ENCODE data around the gene HOXD1. TPM values are rescaled to one million over a fixed set of nuclear protein-coding genes. Genes with fewer than 3 reads are reported as not detected.

Gene HOXD1
- total RNA-seq, 1 experiment from 2014 or later: not detected

DNA sequence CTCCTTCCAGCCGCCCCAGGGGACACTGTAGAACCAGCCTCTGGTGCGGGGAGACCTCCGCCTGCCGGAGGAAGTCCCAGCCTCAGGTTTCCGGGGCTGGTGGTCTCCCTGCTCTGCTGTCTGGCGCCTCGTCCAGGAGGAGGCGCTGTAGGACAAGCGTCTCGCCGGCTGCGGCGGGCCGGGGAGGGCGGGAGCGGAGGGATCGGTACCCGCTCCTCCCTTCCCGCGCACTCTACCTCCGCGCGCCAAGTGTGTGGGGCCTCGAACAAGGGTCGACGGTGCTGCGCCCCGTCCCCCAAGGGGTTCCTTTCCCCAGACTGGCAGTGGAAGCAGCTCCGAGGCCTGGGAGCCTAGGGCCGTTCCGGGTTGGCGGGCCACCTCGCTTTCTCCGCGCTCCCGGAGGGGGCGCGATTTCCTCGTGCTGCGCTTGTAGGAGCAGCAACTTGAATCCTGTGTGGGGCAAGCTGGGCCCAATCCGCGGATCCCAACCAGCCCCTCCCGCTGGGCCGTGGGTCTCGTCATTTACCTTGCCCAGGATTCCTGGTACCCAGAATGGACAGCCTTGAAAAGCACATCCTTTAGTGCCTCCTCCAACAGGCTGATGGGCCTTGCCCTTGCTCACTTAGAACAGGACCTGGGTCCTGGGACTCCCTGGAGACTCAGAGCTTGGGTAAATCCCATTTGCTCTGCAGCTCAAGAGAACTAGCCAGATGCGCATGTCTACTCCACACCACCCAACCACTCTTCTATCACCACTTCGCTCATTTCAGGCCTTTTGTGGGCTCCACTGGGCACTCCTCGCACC lies 47.8 kb upstream of the HOXD1 start:
- Mint-ChIP-seq H3K27ac (ENCODE audit: low read depth, unreplicated experiment) (no peak overlapping the region), H3K9me3 (ENCODE audit: unreplicated experiment) (no peaks in the 10 kb centered on the region), H3K36me3 (ENCODE audit: insufficient read depth, unreplicated experiment) (no peaks in the 10 kb centered on the region), H3K4me3 (ENCODE audit: unreplicated experiment) (peak overlapping the region; percentile 57), H3K4me1 (ENCODE audit: insufficient read depth, unreplicated experiment) (no peaks in the 10 kb centered on the region), H3K27me3 (ENCODE audit: insufficient read depth, unreplicated experiment) (no peaks in the 10 kb centered on the region)
- CTCF ChIA-PET: interaction anchor here (0.6 to 10.1 kb wide), 86 partner anchors 9 to 1600 kb away, joined by 3 to 190 read pairs (median 4); no protein-coding TSS in a partner anchor
- intact Hi-C loops (cut with micrococcal nuclease): loop anchor here (1.0 to 10.0 kb wide), 4 partner anchors 174 to 498 kb away; no protein-coding TSS in a partner anchor
- TF ChIP-seq, protein P1, sequence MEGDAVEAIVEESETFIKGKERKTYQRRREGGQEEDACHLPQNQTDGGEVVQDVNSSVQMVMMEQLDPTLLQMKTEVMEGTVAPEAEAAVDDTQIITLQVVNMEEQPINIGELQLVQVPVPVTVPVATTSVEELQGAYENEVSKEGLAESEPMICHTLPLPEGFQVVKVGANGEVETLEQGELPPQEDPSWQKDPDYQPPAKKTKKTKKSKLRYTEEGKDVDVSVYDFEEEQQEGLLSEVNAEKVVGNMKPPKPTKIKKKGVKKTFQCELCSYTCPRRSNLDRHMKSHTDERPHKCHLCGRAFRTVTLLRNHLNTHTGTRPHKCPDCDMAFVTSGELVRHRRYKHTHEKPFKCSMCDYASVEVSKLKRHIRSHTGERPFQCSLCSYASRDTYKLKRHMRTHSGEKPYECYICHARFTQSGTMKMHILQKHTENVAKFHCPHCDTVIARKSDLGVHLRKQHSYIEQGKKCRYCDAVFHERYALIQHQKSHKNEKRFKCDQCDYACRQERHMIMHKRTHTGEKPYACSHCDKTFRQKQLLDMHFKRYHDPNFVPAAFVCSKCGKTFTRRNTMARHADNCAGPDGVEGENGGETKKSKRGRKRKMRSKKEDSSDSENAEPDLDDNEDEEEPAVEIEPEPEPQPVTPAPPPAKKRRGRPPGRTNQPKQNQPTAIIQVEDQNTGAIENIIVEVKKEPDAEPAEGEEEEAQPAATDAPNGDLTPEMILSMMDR (IDR thresholded peaks at IDR 0.05; ENCODE audit: unreplicated experiment): peak; percentile 96
- POLR2A ChIA-PET: interaction anchor here (0.9 to 2.9 kb wide), 5 partner anchors 314 to 496 kb away, joined by 3 to 20 read pairs (median 6); no protein-coding TSS in a partner anchor
- peak; percentile 73 for DNase-seq (ENCODE audit: unreplicated experiment)
- no TSS peak for BruUV-seq (replicated peaks)

DNA sequence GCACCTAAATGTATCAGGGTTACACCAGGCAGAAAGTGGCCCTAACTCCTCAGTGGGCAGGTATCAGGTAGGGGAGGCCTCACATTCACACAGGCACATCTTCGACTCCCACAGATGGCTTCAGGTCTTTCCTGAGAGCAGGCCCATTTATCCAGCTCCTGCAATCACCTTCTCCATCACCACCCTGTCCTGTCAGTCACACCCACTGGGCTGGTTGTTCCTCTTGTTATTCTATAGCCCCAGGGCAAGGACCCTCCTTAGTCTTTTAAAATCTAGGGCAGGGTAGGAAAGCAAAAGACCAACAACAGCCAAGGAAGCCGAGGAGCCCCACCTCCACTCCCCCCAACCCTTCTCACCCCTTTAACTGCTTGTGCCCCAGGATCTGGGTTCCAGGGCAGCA lies 46.2 kb upstream of the HOXD1 start:
- intact Hi-C loops (cut with micrococcal nuclease): loop anchor here (10.0 kb wide), 1 partner anchor 173 kb away; no protein-coding TSS in a partner anchor
- H3K36me3 Mint-ChIP-seq (ENCODE audit: insufficient read depth, unreplicated experiment): no peaks in the 10 kb centered on the region
- H3K27ac Mint-ChIP-seq (ENCODE audit: low read depth, unreplicated experiment): no peak overlapping the region
- H3K27me3 Mint-ChIP-seq (ENCODE audit: insufficient read depth, unreplicated experiment): no peaks in the 10 kb centered on the region
- H3K9me3 Mint-ChIP-seq (ENCODE audit: unreplicated experiment): no peaks in the 10 kb centered on the region
- H3K4me3 Mint-ChIP-seq (ENCODE audit: unreplicated experiment): no peak overlapping the region
- DNase-seq (ENCODE audit: unreplicated experiment): no peak
- POLR2A ChIA-PET: no interaction called here
- CTCF ChIA-PET: interaction anchor here (0.7 to 10.1 kb wide), 8 partner anchors 104 to 506 kb away, joined by 3 to 190 read pairs (median 46); no protein-coding TSS in a partner anchor
- no TSS peak for BruUV-seq (replicated peaks)
- no peaks in the 10 kb centered on the region for H3K4me1 Mint-ChIP-seq (ENCODE audit: insufficient read depth, unreplicated experiment)
- TF ChIP-seq, protein P1 (IDR thresholded peaks at IDR 0.05; ENCODE audit: unreplicated experiment): no peak

DNA sequence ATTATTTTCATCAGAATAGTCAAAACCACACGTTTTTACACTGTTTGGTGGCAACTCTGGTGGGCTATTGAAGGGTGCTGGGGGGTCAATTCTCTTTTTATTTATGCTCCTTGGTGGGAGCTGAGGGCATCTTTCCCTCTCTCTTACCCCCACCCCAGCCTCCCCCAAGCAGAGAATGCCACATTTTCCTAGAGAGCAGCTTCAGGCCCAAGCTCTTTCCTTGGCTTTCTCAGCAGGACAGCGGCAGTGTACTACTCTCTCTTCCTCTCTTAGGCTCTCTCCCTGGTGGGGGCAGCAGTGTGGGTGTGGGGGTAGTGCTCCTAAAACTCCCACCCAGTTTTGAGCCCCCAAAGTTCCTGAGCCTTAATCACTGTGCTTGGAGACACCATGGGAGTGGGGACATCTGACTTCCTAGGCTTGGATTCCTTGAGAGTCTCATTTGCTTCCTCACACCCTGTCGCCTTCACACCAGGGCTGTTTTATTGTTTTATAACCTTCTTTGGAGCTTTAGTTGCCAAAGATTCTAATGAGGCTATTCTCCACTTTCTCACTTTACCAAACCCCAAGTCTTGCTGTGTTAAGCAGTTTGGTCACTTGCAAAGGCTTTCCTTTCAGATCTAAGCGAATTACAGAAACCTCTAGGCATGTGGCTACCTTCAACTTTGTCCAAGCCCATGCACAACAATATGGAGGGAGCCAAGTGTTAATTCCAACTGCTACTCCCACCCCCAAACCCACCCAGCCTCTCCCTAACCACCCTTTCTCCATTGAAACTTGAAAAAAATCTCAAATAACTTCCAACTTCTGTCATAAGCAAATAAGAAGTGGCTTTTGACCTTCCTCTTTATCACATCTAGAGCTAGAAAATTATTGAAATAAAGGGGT lies 43.1 kb upstream of the HOXD1 start:
- no TSS peak for BruUV-seq (replicated peaks)
- no peak overlapping the region for H3K27ac Mint-ChIP-seq (ENCODE audit: low read depth, unreplicated experiment)
- no peaks in the 10 kb centered on the region for H3K4me1 Mint-ChIP-seq (ENCODE audit: insufficient read depth, unreplicated experiment)
- intact Hi-C loops (cut with micrococcal nuclease): loop anchor here (10.0 kb wide), 1 partner anchor 169 kb away; no protein-coding TSS in a partner anchor
- TF ChIP-seq, protein P1 (IDR thresholded peaks at IDR 0.05; ENCODE audit: unreplicated experiment): no peak
- H3K36me3 Mint-ChIP-seq (ENCODE audit: insufficient read depth, unreplicated experiment): no peaks in the 10 kb centered on the region
- no peaks in the 10 kb centered on the region for H3K27me3 Mint-ChIP-seq (ENCODE audit: insufficient read depth, unreplicated experiment)
- no peak for DNase-seq (ENCODE audit: unreplicated experiment)
- CTCF ChIA-PET: interaction anchor here (0.5 to 10.1 kb wide), 9 partner anchors 310 to 669 kb away, joined by 3 to 190 read pairs (median 9); no protein-coding TSS in a partner anchor
- POLR2A ChIA-PET: interaction anchor here (0.5 to 1.0 kb wide), 2 partner anchors 312 to 513 kb away, joined by 3 read pairs; no protein-coding TSS in a partner anchor
- no peak overlapping the region for H3K4me3 Mint-ChIP-seq (ENCODE audit: unreplicated experiment)
- H3K9me3 Mint-ChIP-seq (ENCODE audit: unreplicated experiment): no peaks in the 10 kb centered on the region

Data from MCF 10A (cell line).